GM18505 (cell line): ENCODE results near the gene CD28.
"Not testable (repeated sequence)": the region's sequence is repeated elsewhere in the genome, so short reads cannot be mapped to it uniquely, and the experiment has no call there.

ENCODE experiments used
- ATAC-seq: cut with Tn5 transposase; IDR thresholded peaks from one replicate; pipeline ENCODE4 v1.9.1; 2021; ENCODE audit not compliant: unreplicated experiment
- POLR2A ChIP-seq: IDR thresholded peaks from 4 replicates; pipeline ENCODE4 v1.6.1; 2011; ENCODE audit warnings: borderline replicate concordance; ENCODE audit not compliant: insufficient read depth, insufficient read length; ENCODE audit errors: extremely low read depth

CD28 gene

DNA sequence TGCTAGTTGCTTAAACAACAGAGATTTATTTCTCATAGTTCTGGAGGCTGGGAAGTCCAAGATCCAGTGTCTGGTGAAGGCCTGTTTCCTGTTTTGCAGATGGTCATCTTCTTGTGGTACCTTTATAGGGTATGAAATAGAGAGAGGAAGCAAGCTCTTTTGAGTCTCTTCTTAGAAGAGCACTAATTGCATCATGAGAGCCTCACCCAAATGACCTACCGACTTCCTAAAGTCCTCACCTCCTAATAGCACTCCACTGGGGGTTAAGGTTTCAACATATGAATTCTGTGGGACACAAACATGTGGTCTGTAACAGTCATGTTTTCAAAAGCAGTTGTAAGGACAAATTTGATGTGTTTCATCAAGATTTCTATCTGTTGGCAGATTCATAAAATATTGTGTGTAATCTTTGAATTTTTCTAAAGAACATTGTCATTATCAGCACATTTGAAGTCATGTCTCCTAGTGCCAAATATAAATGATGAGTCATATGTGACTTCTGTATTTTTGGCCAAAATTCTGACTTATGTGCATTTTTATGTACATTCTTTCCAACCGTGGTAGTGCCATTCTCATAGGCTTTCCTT is 45.3 kb downstream of the CD28 start:
- no peak for ATAC-seq
- no peak for TF ChIP-seq POLR2A

DNA sequence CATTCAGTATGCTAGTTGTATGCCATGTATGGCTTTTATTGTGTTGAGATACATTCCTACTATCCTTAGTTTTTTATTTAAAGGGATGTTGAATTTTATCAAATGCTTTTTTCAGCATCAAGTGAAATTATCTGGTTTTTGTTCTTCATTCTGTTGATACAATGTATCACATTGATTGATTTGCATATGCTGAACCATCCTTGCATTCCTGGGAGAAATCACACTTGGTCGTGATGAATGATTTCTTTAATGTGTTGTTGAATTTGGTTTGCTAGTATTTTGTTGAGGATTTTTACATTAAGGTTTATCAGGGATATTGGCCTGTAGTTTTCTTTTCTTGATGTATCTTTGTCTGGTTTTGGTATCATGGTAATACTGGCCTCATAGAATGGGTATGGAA is 49.7 kb downstream of the CD28 start:
- no peak for TF ChIP-seq POLR2A

DNA sequence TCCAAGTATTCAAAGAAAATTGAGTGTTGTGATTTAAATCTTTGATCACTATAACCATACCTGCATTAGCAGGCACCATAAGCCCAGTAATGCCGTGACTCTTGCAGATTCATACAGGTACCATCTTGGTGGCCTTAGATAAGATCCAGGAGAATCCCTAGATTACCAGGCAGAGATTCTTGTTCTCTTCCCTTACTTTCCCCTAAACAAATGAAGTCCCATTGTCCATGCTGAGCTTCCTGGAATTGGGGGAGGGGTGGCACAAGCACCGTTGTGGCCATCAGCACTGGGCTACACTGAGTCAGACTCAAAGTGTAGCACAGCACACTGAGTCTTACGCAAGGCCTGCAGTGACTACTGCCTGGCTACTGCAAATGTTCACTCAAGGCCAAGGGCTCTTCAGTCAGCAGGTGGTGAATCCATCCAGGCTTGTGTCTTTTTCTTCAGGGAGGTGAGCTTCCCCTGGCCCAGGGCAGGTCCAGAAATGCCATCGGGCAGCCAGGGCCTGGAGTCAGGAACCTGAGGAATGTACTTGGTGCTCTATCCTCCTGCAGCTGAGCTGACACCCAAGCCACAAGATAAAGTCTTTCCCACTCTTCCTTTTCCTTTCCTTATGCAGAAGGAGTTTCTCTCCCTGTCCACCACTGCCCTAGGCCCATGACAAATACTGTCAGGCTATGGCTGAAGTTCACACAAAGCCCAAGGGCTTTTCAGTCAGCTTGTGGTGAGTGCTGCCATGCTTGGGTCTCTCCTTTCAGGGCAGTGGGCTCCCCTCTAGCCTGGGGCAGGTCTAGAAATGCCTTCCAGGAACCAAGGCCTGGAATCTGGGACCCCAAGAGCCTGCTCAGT is 52.6 kb downstream of the CD28 start:
- TF ChIP-seq POLR2A = no peak
- ATAC-seq = no peak

More for the DNA sequence above, 49.7 kb downstream of the CD28 start:
- ATAC-seq = no peak

GRCh38 chr2:203759690-203760365 is 53.4 kb downstream of the CD28 start:
- ATAC-seq = no peak
- no peak for TF ChIP-seq POLR2A

DNA sequence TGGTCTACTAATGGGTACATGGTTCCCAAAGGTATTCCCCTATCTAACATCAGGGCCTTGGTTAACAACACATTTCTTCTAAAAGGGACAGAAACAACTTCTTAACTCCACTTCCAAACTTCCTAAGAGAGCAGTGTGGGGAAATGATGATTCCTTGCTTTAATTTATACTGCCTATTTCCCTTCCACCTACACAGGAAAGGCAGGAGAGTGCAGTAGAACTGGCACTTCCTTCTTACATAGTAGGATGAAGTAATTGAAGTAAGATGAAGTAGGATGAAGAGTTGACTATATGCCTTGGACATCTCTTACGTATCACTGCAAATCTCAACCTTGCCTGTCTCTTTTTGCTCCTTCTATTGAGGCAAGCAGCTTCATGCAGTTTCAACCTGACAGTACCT is 54.7 kb downstream of the CD28 start:
- no peak for ATAC-seq
- no peak for TF ChIP-seq POLR2A

- ATAC-seq = no peak
- no peak for TF ChIP-seq POLR2A
Measured at GRCh38 chr2:203763241-203763937, 57.0 kb downstream of the CD28 start.

DNA sequence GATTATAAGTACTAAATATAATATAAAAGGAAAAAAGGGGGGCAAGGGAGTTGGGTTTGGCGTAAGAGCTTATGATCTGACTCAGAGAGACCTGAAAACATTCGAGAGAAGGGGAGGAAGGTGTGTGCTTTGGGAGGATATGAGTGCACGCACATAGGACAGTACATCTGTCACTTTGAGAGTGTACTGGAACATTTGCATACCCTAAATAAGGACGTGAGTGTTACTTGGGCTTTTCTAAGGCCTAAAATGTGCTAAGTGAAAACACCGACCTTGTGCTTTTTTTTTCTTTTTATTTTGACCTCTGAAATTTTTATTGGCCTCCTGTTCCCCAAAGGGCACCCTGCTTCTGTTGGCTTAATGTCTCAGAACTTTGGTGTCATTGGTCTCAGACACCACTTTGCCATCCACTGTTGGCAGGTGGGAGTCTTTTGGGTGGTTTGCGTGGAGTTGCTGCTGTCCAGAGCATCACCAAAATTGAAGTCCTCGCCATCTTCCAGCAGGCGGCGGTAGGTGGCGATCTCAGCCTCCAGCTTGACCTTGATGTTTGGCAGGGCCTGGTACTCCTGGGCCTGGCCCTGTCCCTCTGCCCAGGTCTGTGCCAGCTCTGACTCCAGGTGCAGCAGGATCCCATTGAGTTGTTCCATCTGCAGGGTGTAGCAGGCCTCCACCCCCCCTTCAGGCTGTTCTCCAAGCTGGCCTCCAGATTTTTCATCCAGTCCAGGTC is 57.7 kb downstream of the CD28 start:
- no peak for ATAC-seq
- TF ChIP-seq POLR2A = no peak

DNA sequence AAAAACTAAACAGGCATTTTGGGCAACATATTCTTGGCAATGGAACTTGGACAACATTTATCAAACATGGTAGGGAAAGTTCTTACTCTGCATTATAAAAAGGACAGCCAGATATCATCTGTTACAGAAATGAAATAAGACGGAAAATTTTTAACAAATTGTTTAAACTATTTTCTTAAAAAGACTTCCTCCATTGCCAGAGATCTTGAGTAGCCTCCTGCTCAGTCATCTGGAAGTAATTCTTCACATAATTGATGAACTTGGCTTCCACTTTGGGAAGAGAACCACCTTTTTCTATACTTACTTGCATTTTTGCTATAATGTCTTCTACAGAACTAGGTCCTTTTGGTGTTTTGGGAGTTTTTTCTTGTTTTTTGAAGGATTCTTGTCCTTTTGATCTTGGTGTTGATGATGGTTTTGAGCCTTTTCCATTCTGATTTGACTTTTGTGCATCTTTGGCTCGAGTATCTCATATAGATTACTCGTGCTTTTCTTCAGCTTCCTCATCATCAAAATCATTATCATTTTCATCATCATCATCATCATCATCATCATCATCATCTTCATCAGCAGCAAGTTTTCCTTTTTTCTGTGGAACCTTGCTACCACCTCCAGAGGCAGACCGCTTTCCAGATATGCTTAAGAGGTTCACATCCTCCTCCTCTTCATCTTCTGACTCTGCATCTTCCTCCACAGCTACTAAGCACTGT is 66.2 kb downstream of the CD28 start:
- no peak for ATAC-seq
- no peak for TF ChIP-seq POLR2A

GRCh38 chr2:203774760-203775159 is 68.3 kb downstream of the CD28 start:
- no peak for TF ChIP-seq POLR2A
- ATAC-seq = no peak

DNA sequence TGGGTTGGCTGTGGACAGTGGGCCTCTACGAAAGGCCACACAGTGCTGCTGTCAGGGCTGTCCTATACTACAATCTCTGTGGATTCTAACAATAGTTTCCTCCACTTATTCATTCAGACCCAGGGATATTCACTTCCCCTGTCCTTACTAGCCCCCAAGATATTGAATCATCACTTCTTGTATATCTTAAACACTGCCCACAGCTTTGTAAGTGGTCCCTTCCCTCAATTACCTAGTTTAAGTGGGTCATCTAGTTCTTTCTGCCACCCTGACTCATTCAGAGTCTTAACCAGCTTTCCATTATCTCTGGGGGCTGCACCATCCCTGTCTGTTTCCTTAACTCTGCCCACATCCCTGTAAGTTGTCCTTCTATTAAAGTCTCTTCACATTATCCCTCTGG is 69.2 kb downstream of the CD28 start:
- ATAC-seq = no peak
- TF ChIP-seq POLR2A = no peak

GRCh38 chr2:203777030-203777429 is 70.6 kb downstream of the CD28 start:
- TF ChIP-seq POLR2A = no peak

DNA sequence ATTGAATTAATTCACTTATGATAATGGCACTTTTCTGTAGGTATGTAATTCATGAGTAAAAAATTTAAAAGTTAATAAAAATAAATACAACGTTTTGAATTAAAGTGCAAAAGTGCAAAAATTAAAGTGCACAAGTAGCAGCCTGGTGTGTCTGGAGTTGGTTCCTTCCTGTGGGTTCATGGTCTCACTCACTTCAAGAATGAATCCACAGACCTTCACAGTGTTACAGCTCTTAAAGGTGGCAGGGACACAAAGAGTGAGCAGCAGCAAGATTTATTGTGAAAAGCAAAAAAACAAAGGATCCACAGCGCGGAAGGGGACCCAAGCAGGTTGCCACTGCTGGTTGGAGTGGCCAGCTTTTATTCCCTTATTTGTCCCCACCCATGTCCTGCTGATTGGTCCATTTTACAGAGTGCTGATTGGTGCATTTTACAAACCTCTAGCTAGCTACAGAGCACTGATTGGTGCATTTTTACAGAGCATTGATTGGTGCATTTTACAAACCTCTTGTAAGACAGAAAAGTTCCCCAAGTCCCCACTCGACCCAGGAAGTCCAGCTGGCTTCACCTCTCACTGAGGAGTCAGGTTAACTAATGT is 73.1 kb downstream of the CD28 start:
- ATAC-seq = not testable (repeated sequence)

More at GRCh38 chr2:203777030-203777429, 70.6 kb downstream of the CD28 start:
- ATAC-seq = no peak

DNA sequence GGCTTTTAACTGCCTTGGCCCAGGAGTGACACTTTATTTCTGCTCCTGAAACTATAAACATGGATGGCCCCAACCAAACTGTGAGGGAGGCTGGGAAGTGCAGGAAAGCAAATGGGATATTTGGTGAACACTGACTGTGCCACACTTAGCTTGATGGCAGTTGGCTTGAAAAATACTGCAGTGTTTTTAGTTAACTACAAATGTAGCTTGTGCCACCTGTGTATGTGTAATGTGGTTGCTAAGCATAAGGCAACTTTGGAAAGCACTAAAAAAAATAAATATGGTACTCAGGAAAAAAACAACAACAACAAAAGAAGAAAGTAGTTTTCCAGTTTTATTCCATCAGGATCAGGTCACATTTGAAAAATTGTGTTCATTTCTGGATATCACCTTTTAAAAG is 73.8 kb downstream of the CD28 start:
- TF ChIP-seq POLR2A = no peak
- ATAC-seq = no peak

DNA sequence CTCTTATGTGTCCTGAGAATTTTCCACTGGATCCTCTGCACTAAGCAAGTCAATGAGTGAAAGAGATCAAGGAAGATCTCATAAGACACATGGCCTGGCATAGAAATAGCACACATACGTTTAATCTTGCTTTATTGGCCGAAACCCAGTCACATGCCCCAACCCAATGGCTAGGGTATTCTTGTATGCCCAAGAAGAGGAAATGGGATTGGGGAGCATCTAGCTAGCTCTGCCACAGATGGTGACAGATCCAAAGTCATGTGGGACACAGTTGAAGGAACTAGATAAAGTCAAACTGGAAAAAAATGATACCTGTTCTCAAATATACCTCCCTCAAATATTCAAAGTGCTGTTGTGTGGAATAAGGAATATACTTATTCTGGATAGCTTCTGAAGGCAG is 74.7 kb downstream of the CD28 start:
- no peak for TF ChIP-seq POLR2A
- no peak for ATAC-seq
